Pancreas (tissue), 10 donors: Measurements from ENCODE around the gene ZNF638. TPM values are rescaled to one million over a fixed set of nuclear protein-coding genes. Genes with fewer than 3 reads are reported as not detected.

Experiments
- ATAC-seq, 4 donors: fragments of 200-7000 bp; cut with Tn5 transposase; one replicate each; pipeline versions ENCODE4 v1.8.0 to v1.9.1; 2020; ENCODE audit warnings: mild to moderate bottlenecking in 4 of 4, moderate library complexity in 4 of 4
- DNase-seq, 6 donors: peaks; one replicate each; pipeline ENCODE4 v3.0.0-alpha.2; 2020
- FAIRE-seq: peaks from 2 replicates; lab custom pipeline; 2012; peaks lifted over from hg19 to GRCh38; lab: Jason Lieb, UNC
- H3K27ac ChIP-seq, 4 donors: fragments of 200-600 bp; sonication (generic); 1 replicate in 3 of 4; 2 replicates in 1 of 4; pipeline versions ENCODE4 v1.5.0 to v1.8.0; 2020
- H3K27me3 ChIP-seq, 4 donors: fragments of 200-600 bp; one replicate each; pipeline ENCODE4 v1.8.0; 2021
- H3K36me3 ChIP-seq, 3 donors: fragments of 200-600 bp; sonication (generic) in 1 of 3; one replicate each; pipeline versions ENCODE4 v1.5.0 to v1.8.0; 2020 to 2021
- H3K4me1 ChIP-seq, 3 donors: fragments of 200-600 bp; one replicate each; pipeline ENCODE4 v1.8.0; 2021
- H3K4me3 ChIP-seq, 4 donors: fragments of 200-600 bp; sonication (generic) in 2 of 4; one replicate each; pipeline versions ENCODE4 v1.5.0 to v1.8.0; 2020 to 2021
- H3K9me3 ChIP-seq, 4 donors: fragments of 200-600 bp; one replicate each; pipeline ENCODE4 v1.8.0; 2021
- WGBS, 2 donors: extraction: QIAGEN DNeasy Blood & Tissue Kit; methylation state at CpG; one replicate each; pipeline ENCODE4 v1.1.7; 2013; 5-methylcytosine and 5-hydroxymethylcytosine counted together
- intact Hi-C, 3 donors: fragments of 100-400 bp; cut with DNase I; formaldehyde crosslinking; loops; one replicate each; pipeline versions ENCODE4 v1.11.1 to v1.14.2; 2022
- polyA plus RNA-seq, 2 donors: library from polyadenylated mRNA; stranded (reverse); fragments of 200-250 nt; gene quantifications; one replicate each; pipeline ENCODE4 v1.2.3, GENCODE V29; 2013
- total RNA-seq, 6 donors: library from RNA; stranded (reverse); fragmentation: NEBNext Ultra II Directional in 4 of 6; extraction: Animal tissue kit (Norgen Biotek cat#: 25700) in 4 of 6; gene quantifications; one replicate each; pipeline versions ENCODE4 v1.2.1 to v1.2.4, GENCODE V29; 2021 to 2023
- TF ChIP-seq, protein P1 (sequence below), 4 donors: fragments of 200-600 bp; sonication (generic) in 3 of 4; IDR thresholded peaks; one replicate each; pipeline versions ENCODE4 v1.5.0 to v1.8.0; 2021; ENCODE audit warnings: antibody characterized with exemption in 4 of 4
- donor health status: healthy with polysubstance abuse.
- donor health status: DM: no; HTN: no; CAD: no; lungs with moderate emphysema.
- donor health status: DM: no; HTN: no; CAD: no.
- donor health status: control.
- donor health status: control.
- donor health status: Bipolar disorder and iron deficiency.
- donor health status: DM: yes; HTN: yes; CAD: no.
- donor health status: DM: no; HTN: no; CAD: no.
- donor health status: DM: no; HTN: no; CAD: no.
- donor health status: DM: yes; HTN: yes; CAD: no.

The ZNF638 gene
- total and polyA plus RNA-seq, 8 donors, result 35.4 to 117 (median 52.7) TPM

DNA sequence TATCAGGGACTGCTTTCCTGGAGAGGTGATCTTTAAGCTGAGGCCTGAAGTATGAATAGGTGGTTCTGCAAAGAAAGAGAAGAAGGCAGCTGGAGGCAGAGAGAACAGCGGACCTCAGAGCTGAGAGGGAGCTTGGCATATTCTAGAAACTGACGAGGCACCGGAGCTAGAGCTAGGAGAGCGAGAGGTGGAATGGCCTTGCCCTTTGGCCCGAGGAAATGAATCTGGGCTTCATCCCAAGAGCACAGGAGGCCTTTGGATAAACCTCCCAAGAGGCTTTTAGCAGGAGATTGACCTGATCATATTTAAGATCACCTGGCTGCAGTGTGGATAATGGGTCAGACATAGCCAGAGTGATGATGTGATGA, 129.7 kb downstream of the ZNF638 start:
- FAIRE-seq (no peak), DNase-seq (no peak), ATAC-seq (no peak)
- no peaks in the 10 kb centered on the region for H3K27me3 ChIP-seq
- WGBS, 2 donors, result 25 to 32% methylated on average over 5 of the region's 5 CpGs
- no peak overlapping the region for H3K4me3 ChIP-seq
- H3K4me1 ChIP-seq, result no peaks in the 10 kb centered on the region
- TF ChIP-seq, protein P1, sequence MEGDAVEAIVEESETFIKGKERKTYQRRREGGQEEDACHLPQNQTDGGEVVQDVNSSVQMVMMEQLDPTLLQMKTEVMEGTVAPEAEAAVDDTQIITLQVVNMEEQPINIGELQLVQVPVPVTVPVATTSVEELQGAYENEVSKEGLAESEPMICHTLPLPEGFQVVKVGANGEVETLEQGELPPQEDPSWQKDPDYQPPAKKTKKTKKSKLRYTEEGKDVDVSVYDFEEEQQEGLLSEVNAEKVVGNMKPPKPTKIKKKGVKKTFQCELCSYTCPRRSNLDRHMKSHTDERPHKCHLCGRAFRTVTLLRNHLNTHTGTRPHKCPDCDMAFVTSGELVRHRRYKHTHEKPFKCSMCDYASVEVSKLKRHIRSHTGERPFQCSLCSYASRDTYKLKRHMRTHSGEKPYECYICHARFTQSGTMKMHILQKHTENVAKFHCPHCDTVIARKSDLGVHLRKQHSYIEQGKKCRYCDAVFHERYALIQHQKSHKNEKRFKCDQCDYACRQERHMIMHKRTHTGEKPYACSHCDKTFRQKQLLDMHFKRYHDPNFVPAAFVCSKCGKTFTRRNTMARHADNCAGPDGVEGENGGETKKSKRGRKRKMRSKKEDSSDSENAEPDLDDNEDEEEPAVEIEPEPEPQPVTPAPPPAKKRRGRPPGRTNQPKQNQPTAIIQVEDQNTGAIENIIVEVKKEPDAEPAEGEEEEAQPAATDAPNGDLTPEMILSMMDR (IDR thresholded peaks at IDR 0.05), result no peak
- intact Hi-C loops, result no loop called here
- H3K27ac ChIP-seq, result no peak overlapping the region
- no peaks in the 10 kb centered on the region for H3K9me3 ChIP-seq
- H3K36me3 ChIP-seq, result no peaks in the 10 kb centered on the region

DNA sequence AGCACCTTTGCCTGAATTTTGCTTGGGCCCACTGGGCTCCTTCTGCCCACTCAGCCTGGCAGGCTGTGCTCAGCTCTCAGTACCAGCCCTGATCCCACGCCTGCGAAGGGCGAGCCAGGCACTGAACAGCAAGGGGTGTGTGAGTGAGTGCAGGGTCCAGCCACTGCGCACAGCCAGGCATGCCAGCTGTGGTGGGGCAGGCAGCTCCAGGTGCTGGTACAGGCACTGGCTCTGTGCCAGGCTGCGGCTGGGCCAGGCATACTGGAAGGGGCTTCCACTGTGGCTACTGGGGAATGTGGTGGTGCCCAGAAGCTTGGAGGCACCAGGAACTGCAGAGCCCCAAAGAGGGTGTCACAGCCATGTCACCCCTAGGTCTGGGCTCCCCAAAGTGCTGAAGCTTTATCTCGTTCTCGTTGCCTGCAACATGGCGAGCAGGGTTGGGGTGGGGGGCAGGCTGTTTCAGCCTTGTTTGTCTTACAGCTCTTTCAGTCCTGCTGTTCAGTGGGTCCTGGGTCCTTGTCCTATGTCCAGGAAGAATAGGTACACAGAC, 130.5 kb downstream of the ZNF638 start:
- H3K27ac ChIP-seq, result no peak overlapping the region

DNA sequence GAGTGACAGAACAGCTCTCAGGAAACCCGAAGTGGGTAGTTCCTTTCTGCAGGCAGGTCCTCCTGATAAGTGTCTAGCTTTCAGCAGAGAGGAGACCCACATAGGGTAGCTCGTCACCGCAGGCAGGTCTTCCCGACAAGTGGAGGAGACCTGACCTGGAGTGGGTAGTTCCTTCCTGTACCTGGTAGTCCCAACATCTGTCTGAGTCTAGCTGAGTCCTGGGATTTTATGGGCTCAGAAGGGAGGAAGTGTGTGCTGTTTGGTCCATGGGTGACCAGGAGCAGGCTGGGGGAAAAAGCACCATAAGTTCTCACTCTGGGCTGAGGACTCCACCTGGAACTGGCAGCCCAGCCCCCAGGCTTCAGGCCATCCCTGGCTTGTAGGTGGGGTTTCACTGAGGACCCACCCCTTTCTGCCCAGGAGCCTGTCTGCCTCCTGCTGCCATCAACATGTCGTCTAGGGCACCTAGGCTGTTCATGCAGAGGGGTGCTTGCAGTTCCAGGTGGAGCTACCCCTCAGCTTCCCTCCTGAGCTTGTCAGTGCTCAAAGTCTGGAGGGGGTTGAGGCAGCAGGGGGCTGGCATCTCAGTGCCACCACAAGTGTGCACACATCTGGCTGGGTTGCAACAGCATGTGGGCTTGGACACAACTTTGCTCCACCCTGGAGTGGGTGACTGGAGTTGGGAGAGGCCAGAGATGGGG, 131.2 kb downstream of the ZNF638 start:
- Histone ChIP-seq H3K9me3 (no peaks in the 10 kb centered on the region), H3K27ac (no peak overlapping the region), H3K4me1 (no peaks in the 10 kb centered on the region), H3K36me3 (no peaks in the 10 kb centered on the region), H3K4me3 (no peak overlapping the region), H3K27me3 (no peaks in the 10 kb centered on the region)
- TF ChIP-seq, protein P1 (IDR thresholded peaks at IDR 0.05), result no peak
- intact Hi-C loops, result no loop called here
- WGBS, 2 donors, result 76 to 85% methylated on average over 5 of the region's 5 CpGs
- DNase-seq (no peak), ATAC-seq (no peak), FAIRE-seq (no peak)

More for the DNA sequence above, 130.5 kb downstream of the ZNF638 start:
- Histone ChIP-seq H3K4me3 (no peak overlapping the region), H3K36me3 (no peaks in the 10 kb centered on the region), H3K4me1 (no peaks in the 10 kb centered on the region), H3K9me3 (no peaks in the 10 kb centered on the region), H3K27me3 (no peaks in the 10 kb centered on the region)
- intact Hi-C loops, result no loop called here
- DNase-seq, result no peak
- no peak for ATAC-seq
- 83 to 86% methylated on average over 8 of the region's 8 CpGs for WGBS, 2 donors
- TF ChIP-seq, protein P1 (IDR thresholded peaks at IDR 0.05), result no peak
- FAIRE-seq, result no peak

DNA sequence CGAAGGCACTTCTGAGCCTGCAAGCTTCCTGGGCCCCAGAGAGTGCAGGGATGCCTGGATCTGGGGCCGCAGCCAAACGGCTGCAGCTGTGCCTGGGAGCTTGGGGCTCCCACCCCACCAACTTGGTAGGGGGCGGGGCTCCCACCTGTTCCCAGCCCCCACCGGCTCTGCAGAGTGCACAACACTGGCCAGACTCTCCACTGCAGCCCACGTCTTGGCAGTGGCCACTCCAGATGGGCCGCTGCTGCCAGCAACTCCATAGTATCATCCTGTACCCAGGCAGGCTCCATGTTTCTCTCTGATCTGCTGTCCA, 131.7 kb downstream of the ZNF638 start:
- no peak for FAIRE-seq
- H3K4me1 ChIP-seq, result no peaks in the 10 kb centered on the region
- intact Hi-C loops, result no loop called here
- no peaks in the 10 kb centered on the region for H3K36me3 ChIP-seq
- 73 to 75% methylated on average over 7 of the region's 7 CpGs for WGBS, 2 donors
- TF ChIP-seq, protein P1 (IDR thresholded peaks at IDR 0.05), result no peak
- H3K4me3 ChIP-seq, result no peak overlapping the region
- ATAC-seq, result no peak
- H3K9me3 ChIP-seq, result no peaks in the 10 kb centered on the region
- no peak overlapping the region for H3K27ac ChIP-seq
- no peak for DNase-seq
- H3K27me3 ChIP-seq, result no peaks in the 10 kb centered on the region

DNA sequence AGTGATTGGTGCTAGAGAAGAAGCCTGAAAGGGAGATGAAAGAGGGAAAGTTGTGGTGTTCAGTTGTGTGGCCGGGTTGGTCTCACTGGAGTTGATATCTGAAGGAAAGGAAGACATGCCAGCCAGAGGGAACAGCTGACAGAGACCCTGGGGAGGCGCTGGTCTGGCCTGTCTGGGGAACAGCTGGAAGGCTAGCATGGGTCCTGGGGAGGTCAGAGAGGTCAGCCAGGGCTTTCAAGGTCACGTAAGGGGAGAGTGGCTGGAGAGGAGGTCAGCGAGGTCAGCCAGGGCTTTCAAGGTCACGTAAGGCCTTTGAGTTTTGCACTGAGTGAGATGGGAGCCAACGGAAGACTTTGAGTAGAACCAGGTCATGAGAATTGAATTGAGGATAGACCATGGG, 132.8 kb downstream of the ZNF638 start:
- no peaks in the 10 kb centered on the region for H3K4me1 ChIP-seq
- no peaks in the 10 kb centered on the region for H3K9me3 ChIP-seq
- H3K36me3 ChIP-seq, result no peaks in the 10 kb centered on the region
- no peaks in the 10 kb centered on the region for H3K27me3 ChIP-seq
- FAIRE-seq (no peak), ATAC-seq (no peak), DNase-seq (no peak)
- H3K27ac ChIP-seq, result no peak overlapping the region
- H3K4me3 ChIP-seq, result no peak overlapping the region
- intact Hi-C loops, result no loop called here
- 67 to 79% methylated on average over 6 of the region's 6 CpGs for WGBS, 2 donors
- TF ChIP-seq, protein P1 (IDR thresholded peaks at IDR 0.05), result no peak
